T-helper 1 cell (primary cell): ENCODE results near the gene MAML1.

Experiments
- DNase-seq, 5 donors: peaks; one replicate each; pipeline ENCODE4 v3.0.0-alpha.2; 2012 to 2020

Gene MAML1

GRCh38 chr5:179794171-179794570 is 61.5 kb downstream of the MAML1 start:
- no peak for DNase-seq

DNA sequence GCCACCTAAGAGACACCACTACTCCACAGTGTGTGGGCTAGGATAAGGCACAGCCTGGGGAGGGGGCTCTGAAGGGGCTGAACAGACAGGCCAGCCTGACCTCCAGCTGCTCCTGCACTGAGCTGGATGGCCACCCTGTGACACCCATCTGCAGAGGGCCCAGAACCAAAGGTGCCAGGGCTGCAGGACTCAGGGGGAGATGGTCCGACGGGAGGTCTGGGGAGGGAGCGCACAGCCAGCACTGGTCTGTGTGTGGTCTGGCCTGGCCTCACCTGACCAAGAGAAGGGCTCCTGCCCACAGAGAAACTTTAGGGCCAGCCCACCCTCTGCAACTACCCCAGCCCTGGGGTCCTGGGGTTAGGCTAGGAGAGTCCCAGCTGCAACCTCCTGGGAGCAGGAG is 62.0 kb downstream of the MAML1 start:
- DNase-seq, result no peak

DNA sequence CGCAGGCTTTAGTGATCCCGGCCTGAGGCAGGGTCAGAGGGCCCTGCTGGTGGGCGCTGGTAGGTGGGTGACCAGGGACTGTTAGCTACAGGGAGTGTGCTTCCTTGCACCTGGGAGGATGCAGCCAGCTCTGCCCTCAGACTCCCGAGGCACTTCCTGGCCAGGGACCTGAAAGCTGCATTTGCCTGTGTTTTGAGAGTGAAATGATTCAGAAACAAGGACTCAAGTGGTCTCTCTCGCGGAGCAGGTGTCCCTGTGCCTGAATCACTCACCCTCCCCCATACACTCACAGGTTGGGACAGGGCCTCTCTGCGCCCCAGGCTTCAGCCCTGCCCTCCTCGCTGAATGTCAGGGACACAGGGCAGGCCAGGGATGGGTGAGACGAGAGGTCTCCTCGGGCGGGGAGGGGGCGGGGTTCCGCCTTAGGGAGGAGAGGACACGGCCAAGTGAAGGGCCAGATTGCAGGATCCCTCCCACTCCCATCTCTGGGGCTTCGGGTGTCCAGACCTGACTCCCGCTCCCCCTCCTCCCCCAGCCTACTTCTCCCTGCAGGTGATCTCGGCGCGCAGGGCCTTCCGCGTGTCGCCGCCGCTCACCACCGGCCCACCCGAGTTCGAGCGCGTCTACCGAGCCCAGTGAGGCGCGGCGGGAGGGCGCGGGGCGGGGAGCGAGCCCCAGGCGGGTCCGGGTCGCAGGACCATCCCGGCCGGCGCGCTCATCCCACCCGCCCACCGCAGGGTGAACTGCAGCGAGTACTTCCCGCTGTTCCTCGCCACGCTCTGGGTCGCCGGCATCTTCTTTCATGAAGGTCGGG is 62.6 kb downstream of the MAML1 start:
- no peak for DNase-seq

- DNase-seq, result peak; percentile 47 to 66 (median 59)
These were observed 63.5 kb downstream of the MAML1 start for GRCh38 chr5:179795863-179796833.

- no peak for DNase-seq
These were observed 64.4 kb downstream of the MAML1 start for GRCh38 chr5:179796877-179797608.

DNA sequence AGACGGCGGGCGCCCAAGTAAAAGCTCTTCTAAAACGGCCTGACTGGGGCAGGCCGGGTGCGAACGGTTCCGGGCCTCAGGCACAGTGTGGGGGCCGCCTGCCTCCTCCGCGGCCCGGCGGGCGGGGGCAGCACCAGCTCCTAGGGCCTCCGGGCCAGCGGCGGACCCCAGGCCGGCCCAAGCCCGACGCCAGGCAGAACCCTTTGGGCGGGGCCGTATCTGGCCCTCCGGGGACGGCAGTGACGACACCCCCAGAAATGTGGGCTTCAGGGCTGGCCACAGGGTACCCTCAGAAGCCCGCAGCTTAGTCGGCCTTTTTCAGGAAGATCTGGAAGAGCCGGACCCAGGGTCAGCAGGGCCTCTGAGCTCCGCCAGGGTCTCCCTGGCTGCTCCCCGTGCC is 65.1 kb downstream of the MAML1 start:
- DNase-seq, result no peak

- DNase-seq, result no peak
These were observed 65.6 kb downstream of the MAML1 start for GRCh38 chr5:179798144-179798770.

DNA sequence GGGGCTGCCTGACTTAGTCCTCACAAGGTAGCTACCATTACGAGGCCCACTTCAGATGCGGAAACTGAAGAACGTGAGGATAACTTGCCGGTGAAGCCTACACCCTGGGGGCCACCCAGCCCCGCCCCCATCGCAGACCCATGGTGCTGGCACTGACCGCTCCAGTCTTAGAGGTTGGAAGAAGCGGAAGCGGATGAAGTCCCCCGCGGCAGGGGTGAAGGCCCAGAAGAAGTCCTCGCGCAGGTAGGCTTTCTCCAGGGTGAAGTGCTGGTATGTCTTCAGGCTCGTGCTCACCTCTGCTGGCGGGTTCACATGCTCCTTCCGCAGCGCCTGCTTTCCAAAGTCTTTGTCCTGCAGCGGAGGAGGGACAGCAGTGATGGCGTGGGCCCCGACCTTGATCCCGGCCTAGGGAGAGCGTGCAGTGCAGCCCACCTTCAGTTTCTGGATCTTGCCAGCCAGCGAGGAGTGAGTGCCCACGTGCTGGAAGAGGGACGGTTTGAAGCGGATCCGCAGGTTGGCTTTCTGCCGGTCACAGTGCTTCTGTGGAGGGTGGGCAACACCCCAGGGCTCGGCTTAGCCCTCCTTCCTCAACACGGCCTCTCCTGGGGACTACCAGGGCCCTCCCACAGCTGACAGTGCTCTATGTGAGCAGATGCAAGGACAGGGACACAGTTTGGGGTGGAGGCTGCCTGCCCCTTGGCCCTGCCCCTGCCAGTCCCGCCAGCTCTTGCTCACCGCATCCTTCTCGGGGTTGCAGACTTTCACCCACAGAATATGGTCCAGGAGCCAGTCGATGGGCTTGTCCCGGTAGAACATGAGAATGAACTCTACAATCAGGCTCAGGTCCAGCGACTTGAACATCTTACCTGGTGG is 66.4 kb downstream of the MAML1 start:
- no peak for DNase-seq

GRCh38 chr5:179799644-179799973 is 67.0 kb downstream of the MAML1 start:
- DNase-seq, result no peak

GRCh38 chr5:179800071-179800695 is 67.6 kb downstream of the MAML1 start:
- DNase-seq, result no peak

DNA sequence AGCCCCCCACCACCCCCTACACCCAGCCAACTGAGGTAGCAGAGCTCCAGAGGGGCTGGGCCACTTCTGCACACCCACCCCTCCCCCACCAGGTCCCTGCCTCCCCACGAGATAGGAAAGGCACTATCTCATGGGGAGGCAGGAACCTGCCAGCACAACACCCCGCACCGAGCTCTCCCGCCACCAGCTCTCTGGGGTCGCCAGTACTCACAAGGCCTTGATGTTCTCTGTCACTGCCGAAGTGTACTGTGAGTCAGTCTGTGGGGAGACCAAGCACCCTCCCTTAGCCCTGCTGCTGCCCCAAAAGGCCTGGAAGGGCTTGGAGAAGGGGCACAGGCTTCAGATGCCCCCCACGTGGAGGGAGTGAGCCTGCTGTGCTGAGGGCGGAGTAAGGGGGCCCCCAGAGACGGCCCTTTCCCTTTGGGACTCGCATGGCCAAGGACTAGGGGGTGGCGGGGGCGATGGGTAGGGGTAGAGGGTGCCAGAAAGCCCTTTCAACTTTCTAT is 68.1 kb downstream of the MAML1 start:
- DNase-seq, result no peak

DNA sequence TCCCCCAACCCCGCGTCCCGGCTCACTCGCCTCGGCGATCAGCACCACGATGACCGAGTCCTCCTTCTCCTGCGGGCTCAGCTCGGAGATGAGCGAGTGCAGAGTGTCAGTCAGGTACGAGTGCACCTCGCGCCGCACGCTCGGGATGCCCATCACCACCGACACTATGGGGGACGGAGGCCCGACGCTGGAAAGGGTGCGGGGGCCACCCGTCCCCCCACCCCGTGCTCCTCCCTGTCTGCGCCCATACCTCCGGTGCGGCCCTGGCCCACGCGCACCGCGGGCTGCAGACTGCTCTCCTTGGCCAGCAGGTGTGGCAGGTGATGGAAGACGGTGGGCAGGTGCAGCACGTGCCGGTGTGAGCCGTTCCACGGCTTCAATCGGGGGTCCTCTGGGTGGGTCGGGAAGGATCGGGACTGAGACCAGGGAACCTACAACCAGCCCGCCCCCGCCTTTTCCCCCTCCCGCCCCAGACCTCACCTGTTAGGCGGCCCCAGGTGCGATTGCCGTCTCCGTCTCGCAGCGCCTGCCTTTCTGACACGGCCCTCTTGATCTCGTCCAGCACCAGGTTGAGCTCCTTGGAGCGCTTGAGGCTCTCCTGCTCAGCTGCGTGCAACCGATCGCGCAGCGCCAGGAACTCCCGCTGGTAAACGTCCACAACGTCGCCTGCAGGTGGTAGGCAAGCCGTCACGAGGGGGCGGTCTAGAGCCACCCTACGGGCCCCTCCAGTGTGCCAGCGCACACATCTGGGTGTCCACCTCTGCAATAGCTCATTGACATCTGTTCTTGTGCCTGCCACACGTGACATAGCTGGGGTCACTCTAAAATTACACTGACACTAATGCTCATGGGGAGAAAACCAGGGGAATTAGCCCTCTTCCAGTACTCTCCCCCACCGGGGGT is 68.9 kb downstream of the MAML1 start:
- peak; percentile 50 to 77 (median 69) for DNase-seq

DNA sequence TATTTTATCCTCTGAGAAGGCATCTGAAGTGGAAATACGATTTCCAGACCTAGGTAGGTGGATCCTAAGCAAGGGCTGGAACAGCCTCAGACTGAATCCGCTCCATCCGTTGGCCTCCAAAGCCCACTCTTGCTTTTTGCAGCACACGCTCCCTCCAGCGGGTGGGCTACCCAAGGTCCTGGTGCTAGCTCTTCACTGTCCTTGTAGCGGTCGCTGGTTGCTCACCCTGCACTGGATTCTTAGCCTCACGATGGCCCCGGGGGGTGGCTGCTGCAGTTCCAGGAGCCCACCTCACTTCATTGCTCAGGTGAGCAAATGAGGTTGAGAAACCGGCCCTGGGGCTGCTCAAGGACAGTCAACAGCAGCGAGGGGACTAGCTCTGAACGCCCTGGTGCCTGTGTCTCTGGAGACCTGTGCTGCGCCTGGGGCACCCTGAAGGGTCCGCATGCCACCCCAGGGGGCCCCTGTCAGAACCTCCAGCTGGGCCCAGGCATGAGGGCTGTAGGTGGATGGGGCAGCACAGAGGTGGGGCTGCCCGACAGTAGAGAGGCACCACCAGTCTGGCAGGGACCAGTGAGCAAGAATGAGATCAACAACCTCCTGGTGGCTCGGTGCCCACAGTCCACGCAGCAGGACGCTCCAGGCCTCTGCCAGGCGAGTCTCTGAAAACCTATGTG is 69.7 kb downstream of the MAML1 start:
- no peak for DNase-seq

GRCh38 chr5:179802950-179803562 is 70.4 kb downstream of the MAML1 start:
- DNase-seq, result no peak

- DNase-seq, result no peak
These were observed 71.3 kb downstream of the MAML1 start for GRCh38 chr5:179803651-179804554.

DNA sequence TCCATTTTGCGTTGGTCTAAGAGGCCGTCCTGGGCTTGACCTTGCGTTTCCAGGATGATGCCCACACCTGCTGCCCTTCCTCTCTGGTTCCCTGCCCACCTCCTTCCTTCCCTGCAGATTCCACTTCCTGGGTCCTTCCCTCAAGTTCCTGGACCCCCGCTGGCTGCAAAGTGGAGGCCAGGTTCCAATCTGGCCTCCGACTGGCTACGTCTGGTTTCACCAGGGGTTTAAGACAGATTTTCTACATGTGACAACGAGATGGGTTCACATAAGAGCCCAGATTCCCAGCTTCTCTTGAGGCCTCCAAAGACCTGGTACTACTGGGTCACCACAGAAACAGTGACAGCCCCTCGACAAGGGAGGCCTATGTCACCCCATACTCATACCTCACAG is 71.9 kb downstream of the MAML1 start:
- no peak for DNase-seq

DNA sequence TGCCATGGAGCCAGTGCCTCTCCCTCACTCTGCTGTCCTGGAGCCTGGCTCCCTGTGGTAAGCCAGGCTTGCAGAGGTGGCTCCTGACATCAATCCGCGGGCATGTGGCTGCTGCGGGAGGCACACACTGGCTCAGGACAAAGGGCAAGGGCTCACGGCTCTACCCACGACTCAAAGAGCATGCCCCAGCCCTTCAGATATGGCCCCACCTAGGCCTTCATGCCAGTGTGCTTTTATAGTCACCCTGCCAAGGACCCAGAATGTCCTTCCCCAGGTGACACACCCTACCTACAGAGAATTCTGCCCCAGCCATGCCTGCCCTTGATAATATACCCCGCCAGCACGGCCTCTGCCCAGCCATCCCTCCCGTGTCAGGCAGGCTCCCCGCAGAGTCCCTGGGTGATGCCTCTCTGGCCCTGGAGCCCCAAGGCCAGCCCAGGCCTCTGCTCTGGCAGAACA is 72.5 kb downstream of the MAML1 start:
- DNase-seq, result no peak
